ENCODE results near the gene HMCN2. TPM values are rescaled to one million over a fixed set of nuclear protein-coding genes. Genes with fewer than 3 reads are reported as not detected.

The HMCN2 gene
- total and polyA plus RNA-seq, 2 donors (not counting 3 experiments of a cell fraction or from before 2014, with no cell fraction given), result 0.04 to 0.24 TPM

- intact Hi-C loops (cut with micrococcal nuclease) (no loop called here), dilution Hi-C loops (cut with MboI; ENCODE audit: extremely low pct_ligation_motif_present, low sequenced_read_pairs) (no loop called here)
- DNase-seq (ENCODE audit: low read depth, low spot score) (no peak), FAIRE-seq (no peak)
- Histone ChIP-seq H4K20me1 (replicated peaks; ENCODE audit: control insufficient read depth, extremely low read depth, insufficient read depth, low read length) (no peaks in the 10 kb centered on the region), H3K4me1 (ENCODE audit: control insufficient read depth, extremely low read depth, insufficient read depth, low read length) (no peaks in the 10 kb centered on the region), H3K9me3 (replicated peaks; ENCODE audit: control insufficient read depth, insufficient read depth, low read length) (no peaks in the 10 kb centered on the region), H3K9me1 (replicated peaks; ENCODE audit: control insufficient read depth, extremely low read depth, insufficient read depth, low read length) (no peaks in the 10 kb centered on the region), H2AFZ (ENCODE audit: low read depth, low read length) (no peak overlapping the region), H3K9ac (replicated peaks; ENCODE audit: extremely low read depth, insufficient read depth, low read length) (no peak overlapping the region), H3K27ac (ENCODE audit: insufficient read depth, low read depth, low read length) (no peak overlapping the region), H3K4me2 (ENCODE audit: insufficient read depth, low read length) (no peak overlapping the region), H3K79me2 (ENCODE audit: control insufficient read depth, insufficient read depth, low read length) (no peaks in the 10 kb centered on the region), H3K36me3 (ENCODE audit: control insufficient read depth in 2 of 2, extremely low read depth in 1 of 2, insufficient read depth in 2 of 2, low read length in 2 of 2) (no peaks in the 10 kb centered on the region), H3K27me3 (ENCODE audit: control insufficient read depth in 2 of 2, insufficient read depth in 2 of 2, low read length in 2 of 2) (peaks cover 0 to 3% of the 10 kb centered on the region in 2 experiments), H3K4me3 (replicated peaks in 1 of 3; ENCODE audit: insufficient read depth in 1 of 3, low read depth in 1 of 3, low read length in 3 of 3) (no peak overlapping the region)
- ChIA-PET POLR2A (no interaction called here), CTCF (interaction anchor here (1.7 kb wide), 1 partner anchor 48 kb away, joined by 6 read pairs; no protein-coding TSS in a partner anchor)
- no peak for TF ChIP-seq GATA2 (IDR thresholded peaks at IDR 0.05; ENCODE audit: insufficient read depth, insufficient read length, low read depth, low read length)
- no peak for TF ChIP-seq POLR2A (IDR thresholded peaks at IDR 0.05; ENCODE audit: low read depth, low read length)
- TF ChIP-seq MAX (IDR thresholded peaks at IDR 0.05; ENCODE audit: insufficient read depth, insufficient read length), result no peak
- no peak for TF ChIP-seq EZH2 (IDR thresholded peaks at IDR 0.05; ENCODE audit: borderline replicate concordance, low read depth, low read length, severe bottlenecking)
- TF ChIP-seq JUN (IDR thresholded peaks at IDR 0.05; ENCODE audit: borderline replicate concordance, insufficient read depth, insufficient read length, low read depth), result no peak
- TF ChIP-seq FOS (IDR thresholded peaks at IDR 0.05; ENCODE audit: borderline replicate concordance, insufficient read depth, low read length), result no peak
- TF ChIP-seq CTCF (IDR thresholded peaks at IDR 0.05; ENCODE audit: extremely low read depth in 1 of 2, insufficient read depth in 1 of 2, low read depth in 1 of 2, low read length in 2 of 2), result no peak
- no peak for TF ChIP-seq MYC (IDR thresholded peaks at IDR 0.05; ENCODE audit: low read depth, low read length)
- no peak for TF ChIP-seq POLR2AphosphoS5 (IDR thresholded peaks at IDR 0.05; ENCODE audit: insufficient read depth, low read depth, low read length)
- BruUV-seq (replicated peaks), result no TSS peak
Observed at GRCh38 chr9:130284249-130284625, 18.7 kb downstream of the HMCN2 start.
